GM18858 (cell line): Measurements from ENCODE around the gene CCDC181.
"Not testable (repeated sequence)": the region's sequence is repeated elsewhere in the genome, so short reads cannot be mapped to it uniquely, and the experiment has no call there.

Source experiments
- ATAC-seq: cut with Tn5 transposase; IDR thresholded peaks from one replicate; pipeline ENCODE4 v1.9.1; 2021; ENCODE audit not compliant: unreplicated experiment

Gene CCDC181

GRCh38 chr1:169427081-169427641, at the start of gene CCDC181:
CCDC181 (minus strand) TSS chr1:169427474; CDS start chr1:169424927, 2,547 bp downstream.
- peak; percentile 80 for ATAC-seq

- ATAC-seq, result no peak
Observed at GRCh38 chr1:169475806-169476387, 48.6 kb upstream of the CCDC181 start.

GRCh38 chr1:169474302-169474995, 47.2 kb upstream of the CCDC181 start:
- ATAC-seq, result no peak

- no peak for ATAC-seq
Observed at GRCh38 chr1:169473347-169473746, 46.1 kb upstream of the CCDC181 start.

GRCh38 chr1:169472738-169473137, 45.5 kb upstream of the CCDC181 start:
- no peak for ATAC-seq

- no peak for ATAC-seq
Observed at GRCh38 chr1:169468982-169469381, 41.7 kb upstream of the CCDC181 start.

GRCh38 chr1:169466259-169467230, 39.3 kb upstream of the CCDC181 start:
- ATAC-seq, result no peak

GRCh38 chr1:169465281-169465680, 38.0 kb upstream of the CCDC181 start:
- ATAC-seq, result no peak

- ATAC-seq, result no peak
Observed at GRCh38 chr1:169462385-169462784, 35.1 kb upstream of the CCDC181 start.

- ATAC-seq, result no peak
Observed at GRCh38 chr1:169461390-169462000, 34.2 kb upstream of the CCDC181 start.

GRCh38 chr1:169460191-169460833, 33.0 kb upstream of the CCDC181 start:
- no peak for ATAC-seq

- no peak for ATAC-seq
Observed at GRCh38 chr1:169457443-169457842, 30.2 kb upstream of the CCDC181 start.

- ATAC-seq, result no peak
Observed at GRCh38 chr1:169456029-169456428, 28.8 kb upstream of the CCDC181 start.

- no peak for ATAC-seq
Observed at GRCh38 chr1:169452921-169453320, 25.6 kb upstream of the CCDC181 start.

GRCh38 chr1:169451218-169451824, 24.0 kb upstream of the CCDC181 start:
- no peak for ATAC-seq

- ATAC-seq, result no peak
Observed at GRCh38 chr1:169443923-169444322, 16.6 kb upstream of the CCDC181 start.

- no peak for ATAC-seq
Observed at GRCh38 chr1:169426174-169426705, 1.0 kb downstream of the CCDC181 start.

GRCh38 chr1:169421309-169421708, 6.0 kb downstream of the CCDC181 start:
- ATAC-seq, result no peak

GRCh38 chr1:169414952-169415351, 12.3 kb downstream of the CCDC181 start:
- ATAC-seq, result no peak

- ATAC-seq, result not testable (repeated sequence)
Observed at GRCh38 chr1:169408340-169408739, 18.9 kb downstream of the CCDC181 start.
